ENCODE data around the gene FRAS1.
"Not testable (repeated sequence)": the region's sequence is repeated elsewhere in the genome, so short reads cannot be mapped to it uniquely, and the experiment has no call there.

Gene FRAS1

GRCh38 chr4:78197947-78198346 lies 140.8 kb downstream of the FRAS1 start:
- Histone ChIP-seq H3K36me3 (ENCODE audit: insufficient read depth, low read length) (0 out of 2 replicates have a peak, but pooled peaks cover 2% of the 10 kb centered on the region), H3K4me1 (ENCODE audit: insufficient read depth, low read length) (peaks cover 7% of the 10 kb centered on the region; the same call in 1 of the 2 replicates), H3K9ac (ENCODE audit: low read depth, low read length) (no peak overlapping the region), H3K9me3 (ENCODE audit: insufficient read depth, low read depth, low read length) (peaks cover 9% of the 10 kb centered on the region), H3K4me3 (ENCODE audit: low read length) (no peak overlapping the region), H3K27ac (ENCODE audit: low read depth, low read length) (no peak overlapping the region), H3K27me3 (ENCODE audit: insufficient read depth, low read length) (no peaks in the 10 kb centered on the region)
- WGBS: 98% methylated on average over 3 of the region's 4 CpGs

GRCh38 chr4:78199984-78200383 lies 142.9 kb downstream of the FRAS1 start:
- no peak overlapping the region for H3K9ac ChIP-seq (ENCODE audit: low read depth, low read length)
- no peaks in the 10 kb centered on the region for H3K27me3 ChIP-seq (ENCODE audit: insufficient read depth, low read length)
- peaks cover 9% of the 10 kb centered on the region for H3K9me3 ChIP-seq (ENCODE audit: insufficient read depth, low read depth, low read length)
- H3K36me3 ChIP-seq (ENCODE audit: insufficient read depth, low read length): 0 out of 2 replicates have a peak, but pooled peaks cover 2% of the 10 kb centered on the region
- H3K27ac ChIP-seq (ENCODE audit: low read depth, low read length): no peak overlapping the region
- H3K4me3 ChIP-seq (ENCODE audit: low read length): no peak overlapping the region
- H3K4me1 ChIP-seq (ENCODE audit: insufficient read depth, low read length): peaks cover 18% of the 10 kb centered on the region
- WGBS: 85% methylated on average over 1 of the region's 1 CpG

- no peak overlapping the region for H3K9ac ChIP-seq (ENCODE audit: low read depth, low read length)
- H3K4me3 ChIP-seq (ENCODE audit: low read length): no peak overlapping the region
- H3K9me3 ChIP-seq (ENCODE audit: insufficient read depth, low read depth, low read length): 0 out of 2 replicates have a peak, but pooled peaks cover 4% of the 10 kb centered on the region
- WGBS: no CpG with 5 or more reads among the region's 1 CpG
- no peaks in the 10 kb centered on the region for H3K27me3 ChIP-seq (ENCODE audit: insufficient read depth, low read length)
- H3K4me1 ChIP-seq (ENCODE audit: insufficient read depth, low read length): peaks cover 27% of the 10 kb centered on the region
- H3K27ac ChIP-seq (ENCODE audit: low read depth, low read length): no peak overlapping the region
- H3K36me3 ChIP-seq (ENCODE audit: insufficient read depth, low read length): no peaks in the 10 kb centered on the region
Observed at GRCh38 chr4:78200949-78201348, 143.8 kb downstream of the FRAS1 start.

GRCh38 chr4:78204176-78204575 lies 147.1 kb downstream of the FRAS1 start:
- Histone ChIP-seq H3K36me3 (ENCODE audit: insufficient read depth, low read length) (no peaks in the 10 kb centered on the region), H3K4me1 (ENCODE audit: insufficient read depth, low read length) (peaks cover 41% of the 10 kb centered on the region), H3K9me3 (ENCODE audit: insufficient read depth, low read depth, low read length) (no peaks in the 10 kb centered on the region), H3K27me3 (ENCODE audit: insufficient read depth, low read length) (no peaks in the 10 kb centered on the region), H3K9ac (ENCODE audit: low read depth, low read length) (no peak overlapping the region), H3K27ac (ENCODE audit: low read depth, low read length) (no peak overlapping the region), H3K4me3 (ENCODE audit: low read length) (no peak overlapping the region)
- WGBS: 33% methylated on average over 2 of the region's 2 CpGs

GRCh38 chr4:78205591-78205990 lies 148.5 kb downstream of the FRAS1 start:
- H3K36me3 ChIP-seq (ENCODE audit: insufficient read depth, low read length): no peaks in the 10 kb centered on the region
- peak overlapping the region; percentile 33; the same call in 1 of the 2 replicates for H3K27ac ChIP-seq (ENCODE audit: low read depth, low read length)
- peaks cover 45% of the 10 kb centered on the region for H3K4me1 ChIP-seq (ENCODE audit: insufficient read depth, low read length)
- no peaks in the 10 kb centered on the region for H3K27me3 ChIP-seq (ENCODE audit: insufficient read depth, low read length)
- 67% methylated on average over 2 of the region's 2 CpGs for WGBS
- H3K9ac ChIP-seq (ENCODE audit: low read depth, low read length): peak overlapping the region; percentile 30; the same call in 1 of the 2 replicates
- H3K4me3 ChIP-seq (ENCODE audit: low read length): no peak overlapping the region
- H3K9me3 ChIP-seq (ENCODE audit: insufficient read depth, low read depth, low read length): no peaks in the 10 kb centered on the region

GRCh38 chr4:78207541-78207940 lies 150.4 kb downstream of the FRAS1 start:
- Histone ChIP-seq H3K4me1 (ENCODE audit: insufficient read depth, low read length) (peaks cover 38% of the 10 kb centered on the region), H3K27me3 (ENCODE audit: insufficient read depth, low read length) (no peaks in the 10 kb centered on the region), H3K27ac (ENCODE audit: low read depth, low read length) (no peak overlapping the region), H3K4me3 (ENCODE audit: low read length) (no peak overlapping the region), H3K9ac (ENCODE audit: low read depth, low read length) (no peak overlapping the region), H3K36me3 (ENCODE audit: insufficient read depth, low read length) (no peaks in the 10 kb centered on the region), H3K9me3 (ENCODE audit: insufficient read depth, low read depth, low read length) (no peaks in the 10 kb centered on the region)
- WGBS: 93% methylated on average over 3 of the region's 3 CpGs

GRCh38 chr4:78207951-78208350 lies 150.8 kb downstream of the FRAS1 start:
- Histone ChIP-seq H3K27me3 (ENCODE audit: insufficient read depth, low read length) (no peaks in the 10 kb centered on the region), H3K9ac (ENCODE audit: low read depth, low read length) (no peak overlapping the region), H3K27ac (ENCODE audit: low read depth, low read length) (no peak overlapping the region), H3K36me3 (ENCODE audit: insufficient read depth, low read length) (no peaks in the 10 kb centered on the region), H3K9me3 (ENCODE audit: insufficient read depth, low read depth, low read length) (no peaks in the 10 kb centered on the region), H3K4me1 (ENCODE audit: insufficient read depth, low read length) (peaks cover 38% of the 10 kb centered on the region), H3K4me3 (ENCODE audit: low read length) (no peak overlapping the region)
- 70% methylated on average over 6 of the region's 6 CpGs for WGBS

GRCh38 chr4:78208896-78209295 lies 151.8 kb downstream of the FRAS1 start:
- H3K9ac ChIP-seq (ENCODE audit: low read depth, low read length); H3K27me3 ChIP-seq (ENCODE audit: insufficient read depth, low read length); H3K36me3 ChIP-seq (ENCODE audit: insufficient read depth, low read length); H3K4me3 ChIP-seq (ENCODE audit: low read length); H3K27ac ChIP-seq (ENCODE audit: low read depth, low read length); H3K9me3 ChIP-seq (ENCODE audit: insufficient read depth, low read depth, low read length): not testable (repeated sequence)
- H3K4me1 ChIP-seq (ENCODE audit: insufficient read depth, low read length): peaks cover 38% of the 10 kb centered on the region
- WGBS: 97% methylated on average over 4 of the region's 4 CpGs

GRCh38 chr4:78210694-78211410 lies 153.7 kb downstream of the FRAS1 start:
- no peak overlapping the region for H3K27ac ChIP-seq (ENCODE audit: low read depth, low read length)
- H3K9ac ChIP-seq (ENCODE audit: low read depth, low read length): no peak overlapping the region
- no peaks in the 10 kb centered on the region for H3K27me3 ChIP-seq (ENCODE audit: insufficient read depth, low read length)
- no peak overlapping the region for H3K4me3 ChIP-seq (ENCODE audit: low read length)
- 94% methylated on average over 6 of the region's 6 CpGs for WGBS
- H3K36me3 ChIP-seq (ENCODE audit: insufficient read depth, low read length): no peaks in the 10 kb centered on the region
- H3K9me3 ChIP-seq (ENCODE audit: insufficient read depth, low read depth, low read length): no peaks in the 10 kb centered on the region
- peaks cover 19% of the 10 kb centered on the region; the same call in 1 of the 2 replicates for H3K4me1 ChIP-seq (ENCODE audit: insufficient read depth, low read length)

- WGBS: 95% methylated on average over 3 of the region's 3 CpGs
- Histone ChIP-seq H3K9ac (ENCODE audit: low read depth, low read length) (no peak overlapping the region), H3K4me3 (ENCODE audit: low read length) (no peak overlapping the region), H3K36me3 (ENCODE audit: insufficient read depth, low read length) (no peaks in the 10 kb centered on the region), H3K27me3 (ENCODE audit: insufficient read depth, low read length) (no peaks in the 10 kb centered on the region), H3K9me3 (ENCODE audit: insufficient read depth, low read depth, low read length) (no peaks in the 10 kb centered on the region), H3K27ac (ENCODE audit: low read depth, low read length) (no peak overlapping the region), H3K4me1 (ENCODE audit: insufficient read depth, low read length) (peaks cover 8% of the 10 kb centered on the region)
Observed at GRCh38 chr4:78213218-78213617, 156.1 kb downstream of the FRAS1 start.

- no peak overlapping the region for H3K4me3 ChIP-seq (ENCODE audit: low read length)
- H3K27ac ChIP-seq (ENCODE audit: low read depth, low read length): no peak overlapping the region
- H3K9ac ChIP-seq (ENCODE audit: low read depth, low read length): no peak overlapping the region
- H3K9me3 ChIP-seq (ENCODE audit: insufficient read depth, low read depth, low read length): no peaks in the 10 kb centered on the region
- no peaks in the 10 kb centered on the region for H3K36me3 ChIP-seq (ENCODE audit: insufficient read depth, low read length)
- peaks cover 10% of the 10 kb centered on the region for H3K4me1 ChIP-seq (ENCODE audit: insufficient read depth, low read length)
- no peaks in the 10 kb centered on the region for H3K27me3 ChIP-seq (ENCODE audit: insufficient read depth, low read length)
Observed at GRCh38 chr4:78214078-78214477, 157.0 kb downstream of the FRAS1 start.

All from HUES64 (cell line).